Activated T-helper 9 cell treated with anti-CD3 and anti-CD28 coated beads, Interleukin-2, amount 50 U/mL, for 16 hours (primary cell): ENCODE results near the gene CRLF2.
"Not testable (repeated sequence)": the region's sequence is repeated elsewhere in the genome, so short reads cannot be mapped to it uniquely, and the experiment has no call there.

Experiments
- DNase-seq: peaks from one replicate; pipeline ENCODE4 v3.0.0-alpha.2; 2020; ENCODE audit warnings: low read depth

The CRLF2 gene, protein sequence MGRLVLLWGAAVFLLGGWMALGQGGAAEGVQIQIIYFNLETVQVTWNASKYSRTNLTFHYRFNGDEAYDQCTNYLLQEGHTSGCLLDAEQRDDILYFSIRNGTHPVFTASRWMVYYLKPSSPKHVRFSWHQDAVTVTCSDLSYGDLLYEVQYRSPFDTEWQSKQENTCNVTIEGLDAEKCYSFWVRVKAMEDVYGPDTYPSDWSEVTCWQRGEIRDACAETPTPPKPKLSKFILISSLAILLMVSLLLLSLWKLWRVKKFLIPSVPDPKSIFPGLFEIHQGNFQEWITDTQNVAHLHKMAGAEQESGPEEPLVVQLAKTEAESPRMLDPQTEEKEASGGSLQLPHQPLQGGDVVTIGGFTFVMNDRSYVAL

DNA sequence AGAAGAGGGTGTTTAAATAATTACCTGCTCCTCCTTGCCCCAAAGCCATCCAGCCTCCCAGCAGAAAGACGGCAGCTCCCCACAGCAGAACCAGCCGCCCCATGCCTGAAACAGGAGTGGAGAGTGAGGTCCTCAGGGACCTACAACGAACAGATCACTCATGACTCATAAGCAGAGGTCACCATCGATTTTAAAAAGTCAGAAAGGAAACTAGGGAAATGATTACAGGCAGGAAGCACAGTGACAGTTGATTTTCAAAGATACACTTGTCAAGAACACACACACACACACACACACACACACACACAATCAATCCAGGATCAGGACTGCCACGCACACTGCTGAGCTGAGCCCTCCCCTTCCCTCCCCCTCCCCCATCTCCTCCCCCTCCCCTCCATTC, at the start of gene CRLF2:
Gene CRLF2 (minus strand): TSS at position 118 of the 400 bp plus-strand sequence. CDS start 15 bp downstream, at position 103.
- no peak for DNase-seq

DNA sequence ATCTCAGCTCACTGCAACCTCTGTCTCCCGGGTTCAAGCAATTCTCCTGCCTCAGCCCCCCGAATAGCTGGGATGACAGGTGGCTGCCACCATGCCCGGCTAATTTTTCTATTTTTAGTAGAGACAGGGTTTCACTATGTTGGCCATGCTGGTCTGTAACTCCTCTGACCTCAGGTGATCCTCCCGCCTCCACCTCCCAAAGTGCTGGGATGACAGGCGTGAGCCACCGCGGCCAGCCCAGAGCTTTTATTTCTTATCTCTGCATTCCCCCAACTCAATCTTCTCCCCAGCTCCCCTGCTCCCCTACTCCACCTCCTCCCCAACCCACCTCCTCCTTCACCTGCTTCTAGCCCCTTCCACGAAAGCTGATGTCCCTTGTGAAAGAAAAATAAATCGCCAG, 49.3 kb upstream of the CRLF2 start:
- DNase-seq, result not testable (repeated sequence)

DNA sequence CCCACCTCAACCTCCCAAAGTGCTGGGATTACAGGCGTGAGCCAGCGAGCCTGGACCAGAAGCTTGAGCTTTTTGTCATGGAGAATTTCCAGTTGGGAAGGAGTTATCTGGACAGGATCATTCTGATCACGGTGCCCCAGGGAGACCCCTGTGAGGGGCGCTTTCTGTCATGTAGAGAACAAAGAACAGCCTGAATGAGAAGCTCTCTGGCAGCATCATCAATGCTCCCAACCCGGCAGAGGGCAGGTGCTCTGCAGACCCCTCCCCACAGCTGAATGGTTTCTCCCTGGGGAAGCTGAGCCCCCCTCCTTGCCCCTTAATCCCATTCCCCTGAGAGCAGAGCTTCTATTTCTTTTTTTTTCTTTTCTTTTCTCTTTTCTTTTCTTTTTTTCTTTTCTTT, 48.8 kb upstream of the CRLF2 start:
- DNase-seq, result no peak

DNA sequence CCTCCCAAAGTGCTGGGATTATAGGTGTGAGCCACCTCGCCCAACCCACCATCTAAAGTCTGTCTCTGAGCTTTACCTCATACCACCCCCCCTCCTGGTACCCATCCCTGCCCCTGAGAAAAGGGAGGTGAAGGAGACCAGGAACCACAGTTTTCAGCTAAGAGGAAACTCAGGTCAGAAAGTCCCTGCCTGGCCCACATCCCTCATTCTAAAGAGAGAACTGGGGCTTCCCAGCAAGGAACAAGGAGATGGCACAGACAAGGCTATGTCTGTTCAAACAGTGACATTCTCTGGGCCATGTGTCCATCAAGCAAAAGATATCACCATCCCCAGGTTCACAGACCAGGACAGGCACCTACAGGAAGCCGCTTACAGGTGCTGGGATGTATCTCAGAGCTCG, 40.4 kb upstream of the CRLF2 start:
- DNase-seq, result no peak

DNA sequence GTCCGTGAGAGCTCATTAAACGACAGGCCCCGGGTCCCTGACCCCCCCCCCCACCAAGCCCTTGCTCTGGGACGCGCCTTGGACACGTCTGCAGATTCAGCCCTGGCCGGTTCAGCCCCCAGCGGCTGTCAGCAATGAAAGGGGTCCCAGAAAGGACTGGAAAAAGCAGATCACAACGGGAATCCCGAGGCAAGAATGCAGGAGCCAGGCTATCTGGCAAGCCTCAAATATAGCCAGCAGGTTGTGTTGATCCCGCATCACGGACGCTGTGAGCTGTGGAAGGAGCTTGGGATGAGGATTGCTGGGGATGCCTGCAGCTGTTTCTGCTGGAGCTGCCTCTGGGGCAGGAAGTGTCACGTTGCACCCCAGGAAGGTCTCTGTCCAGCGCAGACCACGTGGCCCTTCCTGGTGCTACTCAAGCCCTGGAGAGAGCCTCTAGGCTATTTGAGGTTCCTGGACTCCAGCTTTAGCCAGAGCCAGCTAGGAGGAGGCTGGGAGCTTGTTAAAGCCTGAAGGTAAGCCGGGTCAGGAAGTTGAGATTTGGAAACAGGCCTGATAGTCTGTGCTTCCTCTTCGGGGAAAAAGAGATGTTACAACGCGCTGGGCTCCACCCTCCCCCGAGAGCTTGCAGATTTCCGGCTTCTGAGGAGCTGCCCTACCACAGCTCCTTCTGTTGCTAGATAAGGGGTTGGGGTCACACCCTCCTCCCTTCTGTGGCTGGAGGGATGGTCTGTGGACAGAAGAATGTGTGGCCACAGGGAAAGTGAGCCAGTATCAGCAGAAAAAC, 36.8 kb upstream of the CRLF2 start:
- no peak for DNase-seq

DNA sequence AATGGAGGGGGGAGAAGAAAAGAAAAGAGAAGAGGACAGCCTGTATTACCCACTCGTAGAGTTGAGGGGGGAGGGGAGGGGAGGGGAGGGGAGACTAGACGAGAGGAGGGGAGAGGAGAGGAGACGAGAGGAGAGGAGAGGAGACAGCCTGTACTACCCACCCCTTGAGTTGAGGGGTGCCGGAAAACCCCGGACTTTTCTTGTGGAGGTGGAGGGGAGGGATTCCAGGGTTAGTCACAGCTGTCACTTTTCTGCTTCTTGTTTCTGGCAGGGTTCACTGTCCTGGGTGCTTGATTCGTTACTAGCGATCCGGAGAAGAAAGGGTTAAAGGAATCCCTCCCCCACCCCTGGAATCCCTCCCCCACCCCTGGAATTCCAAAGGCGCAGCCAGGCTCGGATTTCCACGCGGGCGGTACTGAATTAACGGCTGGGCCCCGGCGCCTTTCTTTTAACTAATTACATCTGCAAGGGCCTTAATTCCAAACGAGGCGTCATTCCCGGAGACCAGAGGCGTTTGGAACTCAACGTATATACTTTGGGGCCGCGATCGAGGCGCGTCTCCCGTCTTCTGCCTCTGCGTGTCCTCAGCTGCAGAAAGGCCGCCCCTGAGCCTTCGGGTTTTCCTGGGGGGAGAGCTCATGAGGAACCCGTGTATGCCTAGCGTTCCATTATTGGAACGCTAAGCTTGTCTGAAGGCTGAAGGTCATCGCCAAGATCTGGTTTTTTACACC, 36.0 kb upstream of the CRLF2 start:
- DNase-seq, result no peak

DNA sequence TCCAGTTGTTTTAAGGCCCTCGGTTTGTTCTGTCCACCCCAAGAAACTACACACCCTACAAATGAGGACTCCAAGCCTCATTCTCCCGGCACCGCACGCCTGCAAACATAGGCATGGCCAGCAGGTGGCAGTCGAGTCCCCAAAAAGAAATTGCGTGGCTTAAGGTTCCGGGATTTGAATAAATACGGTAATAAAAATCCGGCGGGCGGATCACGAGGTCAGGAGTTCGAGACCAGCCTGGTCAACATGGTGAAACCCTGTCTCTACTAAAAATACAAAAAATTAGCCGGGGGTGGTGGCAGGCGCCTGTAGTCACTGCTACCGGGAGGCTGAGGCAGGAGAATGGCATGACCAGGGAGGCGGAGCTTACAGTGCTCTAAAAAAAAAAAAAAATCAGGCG, 34.4 kb upstream of the CRLF2 start:
- DNase-seq, result peak; percentile 66

DNA sequence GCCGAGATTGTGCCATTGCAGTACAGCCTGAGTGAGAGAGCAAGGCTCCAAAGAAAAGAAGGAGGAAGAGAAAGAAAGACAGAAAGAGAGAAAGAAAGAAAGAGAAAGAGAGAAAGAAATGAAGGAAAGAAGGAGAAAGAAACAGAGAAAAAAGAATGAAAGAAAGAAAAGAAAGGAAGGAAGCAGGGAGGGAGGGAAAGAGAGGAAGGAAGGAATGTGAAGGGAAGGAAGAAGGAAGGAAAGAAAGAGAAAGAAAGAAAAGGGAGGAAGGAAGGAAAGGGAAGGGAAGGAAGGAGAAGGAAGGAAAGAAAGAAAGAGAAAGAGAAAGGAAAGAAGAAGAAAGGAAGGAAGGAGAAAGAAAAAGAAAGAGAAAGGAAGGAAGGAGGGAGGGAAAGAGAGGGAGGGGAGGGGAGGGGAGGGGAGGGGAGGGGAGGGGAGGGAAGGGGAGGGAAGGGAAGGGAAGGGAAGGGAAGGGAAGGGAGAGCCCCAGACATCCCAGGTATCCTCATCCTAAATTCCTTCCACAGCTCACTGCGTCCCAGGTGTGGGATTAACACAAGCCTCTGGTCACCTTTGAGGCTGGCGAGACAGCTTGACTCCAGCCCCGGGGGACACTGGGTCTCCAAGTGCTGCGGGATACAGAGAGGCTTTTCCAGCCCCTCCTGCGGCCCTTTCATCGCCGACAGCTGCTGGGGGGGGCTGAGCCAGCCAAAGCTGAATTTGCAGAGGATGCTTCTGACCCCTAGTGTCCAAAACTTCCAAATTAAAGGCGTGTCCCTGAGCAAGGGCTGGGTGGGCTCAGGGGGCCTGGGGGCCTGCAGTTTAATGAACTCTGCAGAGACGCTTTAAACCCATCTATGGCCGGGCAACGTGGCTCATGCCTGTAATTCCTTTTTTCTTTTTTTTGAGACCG, 32.0 kb upstream of the CRLF2 start:
- DNase-seq, result no peak

DNA sequence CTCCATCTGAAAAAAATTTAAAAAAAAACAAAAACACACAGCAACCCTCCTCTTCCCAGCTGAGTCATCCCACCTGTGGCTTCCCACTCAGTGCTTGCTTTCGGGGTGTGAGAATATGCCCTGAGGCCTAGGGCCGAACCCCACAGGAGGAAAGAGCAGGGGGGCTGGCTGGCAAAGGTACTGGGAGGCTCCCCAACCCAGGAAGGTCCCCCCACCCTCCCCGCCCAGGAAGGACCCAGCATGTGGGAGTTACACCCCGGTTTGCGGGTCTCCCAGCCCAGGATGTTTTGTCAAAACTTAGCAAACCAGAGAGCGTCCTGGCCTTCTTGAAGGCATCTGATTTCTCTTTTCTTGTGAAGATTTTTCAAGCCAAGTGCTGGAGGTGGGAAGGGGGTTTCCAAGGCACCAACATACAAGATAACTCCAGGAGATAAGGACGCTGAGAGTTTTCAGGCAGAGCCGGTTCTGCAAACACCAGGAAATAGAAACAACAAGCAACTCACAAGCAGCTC, 30.5 kb upstream of the CRLF2 start:
- DNase-seq, result no peak

DNA sequence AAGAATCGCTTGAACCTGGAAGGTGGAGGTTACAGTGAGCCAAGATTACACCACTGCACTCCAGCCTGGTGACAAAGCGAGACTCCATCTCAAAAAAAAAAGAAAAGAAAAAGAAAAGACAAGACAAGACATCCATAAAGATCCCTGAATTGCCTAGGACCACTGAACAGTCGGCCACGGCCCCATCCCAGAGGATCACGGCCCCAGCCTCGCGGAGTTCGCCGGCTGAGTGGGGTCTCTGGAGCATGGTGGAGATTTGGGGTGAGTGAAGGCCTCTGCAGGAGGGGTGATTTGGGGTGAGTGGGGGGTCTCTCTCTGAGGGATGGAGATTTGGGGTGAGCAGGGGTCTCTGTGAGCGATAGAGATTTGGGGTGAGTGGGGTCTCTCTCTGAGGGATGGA, 28.1 kb upstream of the CRLF2 start:
- not testable (repeated sequence) for DNase-seq

DNA sequence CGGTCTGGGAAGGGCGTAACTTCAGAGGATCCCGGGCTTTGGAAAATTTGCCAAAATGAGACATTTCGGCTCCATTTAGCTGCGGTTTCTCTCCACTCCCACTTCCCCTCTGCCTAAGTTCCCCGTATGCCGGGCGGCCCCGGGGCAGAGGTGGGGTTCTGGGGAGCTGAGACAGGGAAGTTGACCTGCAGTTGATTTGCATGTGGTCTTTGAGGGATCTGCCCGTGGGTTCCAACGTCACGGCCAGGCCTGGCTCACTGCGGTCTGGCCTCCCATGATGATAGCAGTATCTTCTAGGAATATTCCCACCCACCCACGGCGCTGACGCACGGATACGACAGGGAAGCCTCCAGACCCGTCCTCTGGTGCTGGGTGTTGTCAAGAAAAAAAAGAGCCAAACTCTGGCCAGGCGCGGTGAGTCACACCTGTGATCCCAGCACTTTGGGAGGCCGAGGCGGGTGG, 27.3 kb upstream of the CRLF2 start:
- no peak for DNase-seq

DNA sequence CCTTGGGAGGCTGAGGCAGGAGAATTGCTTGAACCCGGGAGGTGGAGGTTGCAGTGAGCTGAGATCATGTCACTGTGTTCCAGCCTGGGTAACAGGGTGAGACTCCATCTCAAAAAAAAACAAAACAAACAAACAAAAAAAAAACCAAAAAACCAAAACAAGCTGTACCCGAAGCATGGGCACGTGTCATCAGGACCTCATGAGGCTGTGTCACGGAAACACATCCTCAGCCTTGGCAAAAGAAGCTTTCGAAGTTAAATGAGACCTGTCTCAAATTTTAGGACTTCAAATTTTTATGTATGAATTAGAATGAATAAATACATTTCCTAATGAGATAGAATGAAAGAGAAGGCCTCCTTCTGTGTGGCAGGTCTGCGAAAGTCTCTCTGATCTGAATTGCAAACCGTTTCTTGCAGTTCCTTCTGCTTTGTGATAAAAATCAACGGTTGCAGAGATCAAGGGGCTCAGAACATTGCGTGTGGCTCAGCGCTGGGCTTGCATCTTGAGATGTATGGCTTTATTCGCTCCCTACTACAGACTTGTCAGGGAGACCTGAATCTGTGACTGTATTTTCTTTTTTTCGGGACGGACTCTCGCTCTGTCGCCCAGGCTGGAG, 19.5 kb upstream of the CRLF2 start:
- DNase-seq, result no peak

DNA sequence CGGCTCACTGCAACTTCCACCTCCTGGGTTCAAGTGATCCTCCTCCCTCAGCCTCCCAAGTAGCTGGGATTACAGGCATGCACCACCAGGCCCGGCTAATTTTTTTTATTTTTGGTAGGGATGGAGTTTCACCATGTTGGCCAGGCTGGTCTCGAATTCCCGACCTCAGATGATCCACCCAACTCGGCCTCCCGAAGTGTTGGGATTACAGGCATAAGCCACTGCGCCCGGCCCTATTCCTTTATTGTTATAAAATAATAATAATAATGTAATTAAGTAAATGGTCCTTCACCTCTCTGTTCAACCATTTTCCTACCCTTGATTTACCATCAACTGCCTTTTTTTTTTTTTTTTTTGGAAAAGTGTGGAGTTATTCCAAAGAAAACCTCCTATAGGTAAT, 15.7 kb upstream of the CRLF2 start:
- DNase-seq, result not testable (repeated sequence)

DNA sequence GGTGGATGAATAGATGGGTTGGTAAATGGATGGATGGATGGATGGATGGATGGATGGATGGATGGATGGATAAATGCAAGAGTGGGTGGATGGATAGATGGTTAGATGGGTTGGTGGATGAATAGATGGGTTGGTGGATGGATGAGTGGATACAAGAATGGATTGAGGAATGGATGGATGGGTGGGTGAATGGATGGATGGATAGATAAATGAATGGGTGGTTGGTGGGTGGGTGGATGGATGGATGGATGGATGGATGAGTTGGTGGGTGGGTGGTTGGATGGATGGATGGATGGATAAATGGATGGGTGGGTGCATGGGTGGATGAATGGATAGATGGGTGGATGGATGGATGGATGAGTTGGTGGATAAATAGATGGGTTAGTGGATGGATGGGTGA, 13.8 kb upstream of the CRLF2 start:
- no peak for DNase-seq

DNA sequence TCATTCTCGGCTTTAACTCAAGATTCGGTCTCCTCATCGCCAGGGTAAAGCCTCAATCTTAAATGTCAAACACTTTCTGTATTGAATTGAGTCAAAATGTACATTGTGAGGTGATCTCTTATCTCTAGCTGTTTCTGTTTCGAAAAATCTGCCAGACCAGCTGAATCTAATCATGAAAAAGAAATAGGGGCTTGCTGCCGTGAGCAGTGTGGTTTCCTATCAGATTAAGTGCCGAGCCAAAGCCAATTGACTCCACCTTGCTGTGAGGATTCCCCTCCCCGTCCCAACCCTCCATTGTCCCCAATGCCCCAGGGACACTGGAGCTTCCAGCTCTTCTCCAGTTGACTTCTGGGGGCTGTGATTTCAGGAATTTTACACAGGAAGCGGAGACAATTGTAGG, 12.5 kb upstream of the CRLF2 start:
- no peak for DNase-seq

DNA sequence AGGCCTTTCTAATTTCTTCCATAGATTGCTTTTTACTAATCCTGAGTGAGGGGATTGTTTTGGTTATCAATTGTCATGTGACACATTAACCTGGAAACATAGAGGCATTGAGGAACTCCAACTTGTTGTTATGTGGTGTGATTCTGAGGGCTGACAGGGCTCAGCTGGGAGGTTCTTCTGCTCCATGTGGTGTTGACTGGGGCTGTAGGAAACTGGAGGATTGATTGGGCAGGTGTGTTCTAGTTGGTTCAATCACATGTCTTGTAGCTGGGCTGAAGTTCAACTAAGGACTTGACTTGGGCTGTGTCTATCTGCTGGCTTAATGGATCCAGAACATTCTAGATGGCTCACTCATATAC, 10.8 kb upstream of the CRLF2 start:
- no peak for DNase-seq

DNA sequence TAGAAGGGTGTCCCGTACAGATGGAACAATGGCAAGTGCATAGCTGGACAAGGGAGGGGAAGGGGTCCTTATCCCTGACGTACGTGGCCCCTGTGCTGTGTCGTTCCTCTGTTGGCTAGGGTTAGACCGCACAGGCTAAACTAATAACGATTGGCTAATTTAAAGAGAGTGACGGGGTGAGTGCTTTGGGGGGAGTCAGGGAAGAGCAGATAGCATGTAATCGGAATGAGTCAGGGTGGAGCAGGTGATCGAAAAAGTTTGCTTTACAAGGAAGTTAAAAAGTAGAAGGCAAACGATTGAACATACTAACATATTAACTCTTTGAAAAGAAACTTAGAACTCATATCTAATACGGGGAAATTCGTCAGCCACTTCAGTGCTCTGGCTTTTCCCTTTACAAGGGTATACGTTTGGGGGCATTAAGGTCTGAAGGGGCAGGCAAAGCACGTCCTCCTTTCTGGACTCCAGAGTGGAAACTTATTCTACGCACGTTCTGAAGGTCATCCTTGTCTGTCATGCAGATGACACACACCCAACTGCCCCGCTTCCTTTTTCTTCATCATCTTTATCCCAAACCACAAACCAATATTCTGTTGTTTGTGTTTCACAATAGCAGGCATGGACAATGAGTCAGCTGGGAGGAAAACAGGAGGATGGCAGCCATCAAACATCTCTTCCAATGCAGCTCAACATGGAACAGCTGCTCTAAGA, 10.2 kb upstream of the CRLF2 start:
- no peak for DNase-seq

DNA sequence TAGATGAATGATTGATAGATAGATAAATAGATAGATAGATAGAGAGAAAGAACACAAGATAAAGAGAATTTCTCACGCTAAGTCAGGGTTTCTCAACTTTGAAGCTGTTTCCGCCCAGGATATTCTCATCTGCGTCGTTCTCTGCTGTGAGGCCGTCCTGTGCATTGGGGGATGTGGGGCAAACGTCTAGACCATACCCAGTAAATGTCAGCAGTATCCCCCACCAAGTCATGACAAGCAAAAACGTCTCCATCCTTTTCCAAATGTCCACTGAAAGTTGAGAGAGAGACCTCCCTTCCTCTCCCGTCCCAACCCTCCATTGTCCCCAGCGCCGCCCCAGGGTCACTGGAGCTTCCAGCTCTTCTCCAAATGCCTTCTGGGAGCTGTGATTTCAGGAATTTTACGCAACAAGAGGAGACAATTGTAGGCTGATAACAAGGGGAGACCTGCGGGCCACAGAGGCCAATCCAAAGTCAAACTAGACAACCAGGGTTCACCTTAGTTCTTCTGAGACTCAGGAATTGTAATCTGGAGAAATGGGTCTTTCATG, 8.9 kb upstream of the CRLF2 start:
- no peak for DNase-seq

DNA sequence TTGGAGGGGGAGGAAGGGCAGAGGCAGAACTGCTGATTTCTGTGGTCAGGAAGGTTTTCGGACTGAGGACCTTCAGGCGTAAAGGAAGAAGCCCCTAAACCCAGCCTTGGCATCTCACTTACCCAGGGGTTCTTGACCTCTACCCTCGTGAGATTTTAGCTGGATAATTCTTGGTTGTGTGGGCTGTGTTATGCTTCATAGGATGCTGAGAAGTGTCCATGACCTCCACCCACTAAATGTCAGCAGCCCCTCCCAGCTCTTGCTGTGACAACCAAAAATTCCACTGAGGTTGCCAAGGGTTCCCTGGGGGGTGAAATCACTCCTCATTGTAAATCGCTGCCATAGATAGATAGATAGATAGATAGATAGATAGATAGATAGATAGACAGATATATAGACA, 5.8 kb upstream of the CRLF2 start:
- no peak for DNase-seq
